Nephron progenitor cell (in vitro differentiated cells): ENCODE data around the gene C2orf76.

ENCODE experiments used
- DNase-seq: peaks from one replicate; pipeline ENCODE4 v3.0.0; 2021
- H3K27ac Mint-ChIP-seq: 2 replicates; pipeline ENCODE4 v1.8.0; 2021; ENCODE audit warnings: mild to moderate bottlenecking, moderate library complexity, mixed read lengths
- H3K27me3 Mint-ChIP-seq: 2 replicates; pipeline ENCODE4 v1.8.0; 2021; ENCODE audit warnings: mild to moderate bottlenecking, low read depth, mixed read lengths; ENCODE audit not compliant: poor library complexity
- H3K36me3 Mint-ChIP-seq: 2 replicates; pipeline ENCODE4 v1.8.0; 2021; ENCODE audit warnings: low read depth, mixed read lengths
- H3K4me1 Mint-ChIP-seq: 2 replicates; pipeline ENCODE4 v1.8.0; 2021; ENCODE audit warnings: mixed read lengths
- H3K4me3 Mint-ChIP-seq: 2 replicates; pipeline ENCODE4 v1.8.0; 2021; ENCODE audit warnings: mild to moderate bottlenecking, moderate library complexity, mixed read lengths
- H3K9me3 Mint-ChIP-seq: 2 replicates; pipeline ENCODE4 v1.8.0; 2021; ENCODE audit warnings: mild to moderate bottlenecking, moderate library complexity, mixed read lengths
- CTCF ChIP-seq: fragments of 200-600 bp; sonication (generic); IDR thresholded peaks from 2 replicates; pipeline ENCODE4 v1.5.0; 2021; ENCODE audit warnings: antibody characterized with exemption

Gene C2orf76

GRCh38 chr2:119261493-119262225 lies 105.0 kb downstream of the C2orf76 start:
- Mint-ChIP-seq H3K9me3 (no peaks in the 10 kb centered on the region), H3K4me1 (peaks cover 21% of the 10 kb centered on the region), H3K4me3 (no peak overlapping the region), H3K27me3 (peaks cover 15% of the 10 kb centered on the region), H3K36me3 (no peaks in the 10 kb centered on the region), H3K27ac (no peak overlapping the region)
- no peak for TF ChIP-seq CTCF
- no peak for DNase-seq

- Mint-ChIP-seq H3K36me3 (no peaks in the 10 kb centered on the region), H3K9me3 (no peaks in the 10 kb centered on the region), H3K27ac (no peak overlapping the region), H3K4me1 (peaks cover 29% of the 10 kb centered on the region), H3K27me3 (peaks cover 11% of the 10 kb centered on the region), H3K4me3 (no peak overlapping the region)
- DNase-seq = no peak
- TF ChIP-seq CTCF = no peak
These were observed 105.8 kb downstream of the C2orf76 start for GRCh38 chr2:119260646-119261492.

GRCh38 chr2:119259296-119259860 lies 107.3 kb downstream of the C2orf76 start:
- peaks cover 30% of the 10 kb centered on the region for H3K4me1 Mint-ChIP-seq
- H3K4me3 Mint-ChIP-seq = no peak overlapping the region
- no peak for TF ChIP-seq CTCF
- H3K27me3 Mint-ChIP-seq = peaks cover 19% of the 10 kb centered on the region
- no peaks in the 10 kb centered on the region for H3K9me3 Mint-ChIP-seq
- no peak for DNase-seq
- no peaks in the 10 kb centered on the region for H3K36me3 Mint-ChIP-seq
- no peak overlapping the region for H3K27ac Mint-ChIP-seq

GRCh38 chr2:119257198-119257597 lies 109.4 kb downstream of the C2orf76 start:
- TF ChIP-seq CTCF = no peak
- H3K36me3 Mint-ChIP-seq = no peaks in the 10 kb centered on the region
- H3K4me3 Mint-ChIP-seq = no peak overlapping the region
- no peak for DNase-seq
- peaks cover 16% of the 10 kb centered on the region for H3K27me3 Mint-ChIP-seq
- peaks cover 30% of the 10 kb centered on the region for H3K4me1 Mint-ChIP-seq
- no peaks in the 10 kb centered on the region for H3K9me3 Mint-ChIP-seq
- H3K27ac Mint-ChIP-seq = no peak overlapping the region

- Mint-ChIP-seq H3K4me1 (peaks cover 30% of the 10 kb centered on the region), H3K4me3 (no peak overlapping the region), H3K36me3 (no peaks in the 10 kb centered on the region), H3K27ac (no peak overlapping the region), H3K9me3 (no peaks in the 10 kb centered on the region), H3K27me3 (peaks cover 16% of the 10 kb centered on the region)
- no peak for TF ChIP-seq CTCF
- DNase-seq = no peak
These were observed 110.1 kb downstream of the C2orf76 start for GRCh38 chr2:119256582-119256921.
